ENCODE measurements around the gene GATA1.

The GATA1 gene

GRCh38 chrX:48786341-48786800, at the start of gene GATA1:
GATA1 (plus strand) TSS chrX:48786590; CDS start chrX:48791110, 4,520 bp downstream.
- Mint-ChIP-seq H3K4me1 (ENCODE audit: low read depth) (peaks cover 15% of the 10 kb centered on the region), H3K4me3 (no peak within 1 kb of the TSS), H3K27ac (no peak within 1 kb of the TSS), H3K27me3 (peaks cover 13% of the 10 kb centered on the region), H3K9me3 (no peaks in the 10 kb centered on the region), H3K36me3 (ENCODE audit: low read depth) (no peaks in the 10 kb centered on the region)
- intact Hi-C loops (cut with micrococcal nuclease): no loop called here

GRCh38 chrX:48736878-48737212, 49.5 kb upstream of the GATA1 start:
- H3K9me3 Mint-ChIP-seq: no peaks in the 10 kb centered on the region
- peak overlapping the region; percentile 98 for H3K27ac Mint-ChIP-seq
- H3K4me1 Mint-ChIP-seq (ENCODE audit: low read depth): peaks cover 13% of the 10 kb centered on the region
- no peak overlapping the region for H3K4me3 Mint-ChIP-seq
- intact Hi-C loops (cut with micrococcal nuclease): loop anchor here (1.0 to 2.0 kb wide), 2 partner anchors 41 to 64 kb away; partner anchors contain the start of gene SUV39H1
- no peaks in the 10 kb centered on the region for H3K27me3 Mint-ChIP-seq
- peaks cover 5% of the 10 kb centered on the region for H3K36me3 Mint-ChIP-seq (ENCODE audit: low read depth)

GRCh38 chrX:48737213-48737938, 49.0 kb upstream of the GATA1 start:
- peaks cover 13% of the 10 kb centered on the region for H3K4me1 Mint-ChIP-seq (ENCODE audit: low read depth)
- H3K4me3 Mint-ChIP-seq: peak overlapping the region; percentile 89
- peak overlapping the region; percentile 98 for H3K27ac Mint-ChIP-seq
- H3K9me3 Mint-ChIP-seq: no peaks in the 10 kb centered on the region
- intact Hi-C loops (cut with micrococcal nuclease): loop anchor here (1.0 to 2.0 kb wide), 2 partner anchors 41 to 63 kb away; partner anchors contain the start of gene SUV39H1
- peaks cover 5% of the 10 kb centered on the region for H3K36me3 Mint-ChIP-seq (ENCODE audit: low read depth)
- H3K27me3 Mint-ChIP-seq: no peaks in the 10 kb centered on the region

GRCh38 chrX:48737940-48738339, 48.5 kb upstream of the GATA1 start:
- H3K36me3 Mint-ChIP-seq (ENCODE audit: low read depth): peaks cover 5% of the 10 kb centered on the region
- H3K27ac Mint-ChIP-seq: peak overlapping the region; percentile 98
- H3K9me3 Mint-ChIP-seq: no peaks in the 10 kb centered on the region
- H3K4me1 Mint-ChIP-seq (ENCODE audit: low read depth): peaks cover 13% of the 10 kb centered on the region
- peak overlapping the region; percentile 89 for H3K4me3 Mint-ChIP-seq
- intact Hi-C loops (cut with micrococcal nuclease): loop anchor here (1.0 to 2.0 kb wide), 2 partner anchors 42 to 63 kb away; partner anchors contain the start of gene SUV39H1
- no peaks in the 10 kb centered on the region for H3K27me3 Mint-ChIP-seq

- no peaks in the 10 kb centered on the region for H3K9me3 Mint-ChIP-seq
- intact Hi-C loops (cut with micrococcal nuclease): no loop called here
- no peak overlapping the region for H3K27ac Mint-ChIP-seq
Observed at GRCh38 chrX:48741834-48742233, 44.6 kb upstream of the GATA1 start.

GRCh38 chrX:48745222-48745621, 41.2 kb upstream of the GATA1 start:
- Mint-ChIP-seq H3K4me3 (no peak overlapping the region), H3K36me3 (ENCODE audit: low read depth) (no peaks in the 10 kb centered on the region), H3K9me3 (no peaks in the 10 kb centered on the region), H3K27ac (no peak overlapping the region), H3K4me1 (ENCODE audit: low read depth) (peaks cover 9% of the 10 kb centered on the region), H3K27me3 (no peaks in the 10 kb centered on the region)
- intact Hi-C loops (cut with micrococcal nuclease): no loop called here

More at GRCh38 chrX:48741834-48742233, 44.6 kb upstream of the GATA1 start:
- H3K4me1 Mint-ChIP-seq (ENCODE audit: low read depth): peaks cover 15% of the 10 kb centered on the region
- no peaks in the 10 kb centered on the region for H3K27me3 Mint-ChIP-seq
- no peak overlapping the region for H3K4me3 Mint-ChIP-seq
- peaks cover 5% of the 10 kb centered on the region for H3K36me3 Mint-ChIP-seq (ENCODE audit: low read depth)

- intact Hi-C loops (cut with micrococcal nuclease): no loop called here
- Mint-ChIP-seq H3K4me1 (ENCODE audit: low read depth) (peaks cover 24% of the 10 kb centered on the region), H3K27ac (no peak overlapping the region), H3K36me3 (ENCODE audit: low read depth) (no peaks in the 10 kb centered on the region), H3K4me3 (no peak overlapping the region), H3K27me3 (no peaks in the 10 kb centered on the region), H3K9me3 (no peaks in the 10 kb centered on the region)
Observed at GRCh38 chrX:48747415-48748016, 38.9 kb upstream of the GATA1 start.

- no peaks in the 10 kb centered on the region for H3K36me3 Mint-ChIP-seq (ENCODE audit: low read depth)
- H3K27me3 Mint-ChIP-seq: no peaks in the 10 kb centered on the region
- intact Hi-C loops (cut with micrococcal nuclease): no loop called here
- peaks cover 41% of the 10 kb centered on the region for H3K4me1 Mint-ChIP-seq (ENCODE audit: low read depth)
- no peak overlapping the region for H3K4me3 Mint-ChIP-seq
- H3K9me3 Mint-ChIP-seq: no peaks in the 10 kb centered on the region
- H3K27ac Mint-ChIP-seq: no peak overlapping the region
Observed at GRCh38 chrX:48749182-48749581, 37.2 kb upstream of the GATA1 start.

GRCh38 chrX:48751343-48751742, 35.0 kb upstream of the GATA1 start:
- Mint-ChIP-seq H3K27ac (peak overlapping the region; percentile 51), H3K4me3 (no peak overlapping the region), H3K27me3 (no peaks in the 10 kb centered on the region), H3K9me3 (no peaks in the 10 kb centered on the region), H3K4me1 (ENCODE audit: low read depth) (peaks cover 41% of the 10 kb centered on the region), H3K36me3 (ENCODE audit: low read depth) (no peaks in the 10 kb centered on the region)
- intact Hi-C loops (cut with micrococcal nuclease): no loop called here

GRCh38 chrX:48752498-48752897, 33.9 kb upstream of the GATA1 start:
- Mint-ChIP-seq H3K27ac (peak overlapping the region; percentile 57), H3K36me3 (ENCODE audit: low read depth) (no peaks in the 10 kb centered on the region), H3K27me3 (no peaks in the 10 kb centered on the region), H3K9me3 (no peaks in the 10 kb centered on the region), H3K4me3 (no peak overlapping the region), H3K4me1 (ENCODE audit: low read depth) (peaks cover 38% of the 10 kb centered on the region)
- intact Hi-C loops (cut with micrococcal nuclease): no loop called here

GRCh38 chrX:48753708-48754228, 32.6 kb upstream of the GATA1 start:
- H3K36me3 Mint-ChIP-seq (ENCODE audit: low read depth): no peaks in the 10 kb centered on the region
- H3K9me3 Mint-ChIP-seq: no peaks in the 10 kb centered on the region
- H3K4me1 Mint-ChIP-seq (ENCODE audit: low read depth): peaks cover 38% of the 10 kb centered on the region
- H3K4me3 Mint-ChIP-seq: no peak overlapping the region
- intact Hi-C loops (cut with micrococcal nuclease): no loop called here
- H3K27ac Mint-ChIP-seq: peak overlapping the region; percentile 57
- H3K27me3 Mint-ChIP-seq: no peaks in the 10 kb centered on the region

GRCh38 chrX:48754238-48754637, 32.2 kb upstream of the GATA1 start:
- Mint-ChIP-seq H3K36me3 (ENCODE audit: low read depth) (no peaks in the 10 kb centered on the region), H3K4me3 (no peak overlapping the region), H3K27me3 (no peaks in the 10 kb centered on the region), H3K4me1 (ENCODE audit: low read depth) (peaks cover 38% of the 10 kb centered on the region), H3K27ac (peak overlapping the region; percentile 57), H3K9me3 (no peaks in the 10 kb centered on the region)
- intact Hi-C loops (cut with micrococcal nuclease): no loop called here

- H3K27me3 Mint-ChIP-seq: no peaks in the 10 kb centered on the region
- H3K4me3 Mint-ChIP-seq: no peak within 1 kb of the TSS
- intact Hi-C loops (cut with micrococcal nuclease): no loop called here
- H3K27ac Mint-ChIP-seq: no peak within 1 kb of the TSS
- no peaks in the 10 kb centered on the region for H3K4me1 Mint-ChIP-seq (ENCODE audit: low read depth)
- no peaks in the 10 kb centered on the region for H3K36me3 Mint-ChIP-seq (ENCODE audit: low read depth)
- H3K9me3 Mint-ChIP-seq: no peaks in the 10 kb centered on the region
Observed at GRCh38 chrX:48761674-48762471, 24.5 kb upstream of the GATA1 start, which contains the start of gene GLOD5. GLOD5 (plus strand) TSS chrX:48761747; CDS start chrX:48761791, 44 bp downstream.

GRCh38 chrX:48769230-48769629, 17.2 kb upstream of the GATA1 start:
- Mint-ChIP-seq H3K36me3 (ENCODE audit: low read depth) (no peaks in the 10 kb centered on the region), H3K27ac (no peak overlapping the region), H3K4me1 (ENCODE audit: low read depth) (no peaks in the 10 kb centered on the region), H3K27me3 (no peaks in the 10 kb centered on the region), H3K9me3 (no peaks in the 10 kb centered on the region), H3K4me3 (no peak overlapping the region)
- intact Hi-C loops (cut with micrococcal nuclease): no loop called here
